ENCODE results near the gene EIF2A. TPM values are rescaled to one million over a fixed set of nuclear protein-coding genes. Genes with fewer than 3 reads are reported as not detected.

Gene EIF2A
- total and polyA plus RNA-seq, 9 of the 15 experiments (the other 6 are each of a cell fraction or from before 2014, with no cell fraction given): 106 to 192 (median 168) TPM

- TF ChIP-seq MLLT1 (IDR thresholded peaks at IDR 0.05) (no peak), ATF3 (IDR thresholded peaks at IDR 0.05) (no peak), ATF3 (CRISPR knock-in tag; conservative IDR thresholded peaks at IDR 0.05) (no peak), TAF15 (IDR thresholded peaks at IDR 0.05; ENCODE audit: low read depth, low read length) (no peak), MEF2D (tag; conservative IDR thresholded peaks at IDR 0.05; ENCODE audit: low read depth) (no peak), THRAP3 (IDR thresholded peaks at IDR 0.05; ENCODE audit: borderline replicate concordance) (no peak), RBBP5 (IDR thresholded peaks at IDR 0.05; ENCODE audit: borderline replicate concordance, insufficient read depth, low read length, poor library complexity, severe bottlenecking) (no peak), KAT2B (IDR thresholded peaks at IDR 0.05; ENCODE audit: low read depth, low read length) (no peak), CREB3 (tag; conservative IDR thresholded peaks at IDR 0.05; ENCODE audit: low read depth) (no peak), BRCA1 (IDR thresholded peaks at IDR 0.05) (no peak), BRCA1 (CRISPR knock-in tag; IDR thresholded peaks at IDR 0.05) (no peak), TAF1 (IDR thresholded peaks at IDR 0.05; ENCODE audit: control insufficient read depth, extremely low read depth, insufficient read depth, low read length, severe bottlenecking) (no peak)
Observed at GRCh38 chr3:150577855-150578254, 31.3 kb downstream of the EIF2A start (continued).
